ENCODE results near the gene ZNF281. TPM values are rescaled to one million over a fixed set of nuclear protein-coding genes. Genes with fewer than 3 reads are reported as not detected.
"Not testable (repeated sequence)": the region's sequence is repeated elsewhere in the genome, so short reads cannot be mapped to it uniquely, and the experiment has no call there.

Gene ZNF281
- total RNA-seq, 1 experiment from 2014 or later: 47.7 TPM

GRCh38 chr1:200438911-200439310 lies 29.1 kb upstream of the ZNF281 start:
- H3K36me3 Mint-ChIP-seq: peaks cover 3% of the 10 kb centered on the region; the same call in 1 of the 2 replicates
- peak overlapping the region; percentile 12; the same call in 1 of the 2 replicates for H3K27ac Mint-ChIP-seq
- no peak for ATAC-seq
- DNase-seq (ENCODE audit: low spot score): no peak
- no peaks in the 10 kb centered on the region for H3K27me3 Mint-ChIP-seq (ENCODE audit: low read depth)
- TF ChIP-seq NFYB (CRISPR knock-in tag; conservative IDR thresholded peaks at IDR 0.05; ENCODE audit: low read depth) (no peak), E2F4 (CRISPR knock-in tag; IDR thresholded peaks at IDR 0.05; ENCODE audit: borderline replicate concordance, low read depth) (no peak), ZNF512 (CRISPR knock-in tag; IDR thresholded peaks at IDR 0.05; ENCODE audit: borderline replicate concordance) (no peak), FOXP1 (CRISPR knock-in tag; IDR thresholded peaks at IDR 0.05; ENCODE audit: borderline replicate concordance) (no peak), IRF2 (CRISPR knock-in tag; IDR thresholded peaks at IDR 0.05; ENCODE audit: borderline replicate concordance, low read depth) (no peak)
- ChIA-PET POLR2A (no interaction called here), CTCF (no interaction called here)
- H3K4me1 Mint-ChIP-seq: peaks cover 25% of the 10 kb centered on the region
- H3K9me3 Mint-ChIP-seq: no peaks in the 10 kb centered on the region
- no peak overlapping the region for H3K4me3 Mint-ChIP-seq

GRCh38 chr1:200438413-200438812 lies 28.6 kb upstream of the ZNF281 start:
- H3K27me3 Mint-ChIP-seq (ENCODE audit: low read depth); H3K9me3 Mint-ChIP-seq; H3K36me3 Mint-ChIP-seq; ATAC-seq; H3K4me3 Mint-ChIP-seq; POLR2A ChIA-PET; CTCF ChIA-PET; DNase-seq (ENCODE audit: low spot score); H3K27ac Mint-ChIP-seq: not testable (repeated sequence)
- peaks cover 25% of the 10 kb centered on the region for H3K4me1 Mint-ChIP-seq

GRCh38 chr1:200437556-200438203 lies 27.8 kb upstream of the ZNF281 start:
- CTCF ChIA-PET: no interaction called here
- DNase-seq (ENCODE audit: low spot score) (no peak), ATAC-seq (no peak)
- H3K27ac Mint-ChIP-seq: peak overlapping the region; percentile 37
- no peaks in the 10 kb centered on the region for H3K27me3 Mint-ChIP-seq (ENCODE audit: low read depth)
- TF ChIP-seq CTCF (IDR thresholded peaks at IDR 0.05) (no peak), PREB (CRISPR knock-in tag; IDR thresholded peaks at IDR 0.05; ENCODE audit: borderline replicate concordance) (no peak), NFE2L1 (CRISPR knock-in tag; IDR thresholded peaks at IDR 0.05) (no peak), TEAD1 (CRISPR knock-in tag; IDR thresholded peaks at IDR 0.05) (no peak), MYBL2 (CRISPR knock-in tag; IDR thresholded peaks at IDR 0.05) (no peak), ATF3 (CRISPR knock-in tag; conservative IDR thresholded peaks at IDR 0.05) (no peak), ZNF425 (CRISPR knock-in tag; conservative IDR thresholded peaks at IDR 0.05) (no peak), ZNF532 (CRISPR knock-in tag; IDR thresholded peaks at IDR 0.05; ENCODE audit: borderline replicate concordance) (no peak)
- POLR2A ChIA-PET: no interaction called here
- peaks cover 4% of the 10 kb centered on the region; the same call in 1 of the 2 replicates for H3K9me3 Mint-ChIP-seq
- H3K4me3 Mint-ChIP-seq: no peak overlapping the region
- peaks cover 25% of the 10 kb centered on the region for H3K4me1 Mint-ChIP-seq
- H3K36me3 Mint-ChIP-seq: peaks cover 10% of the 10 kb centered on the region
